Sigmoid colon (tissue), 7 donors: ENCODE data around the gene POLD2. TPM values are rescaled to one million over a fixed set of nuclear protein-coding genes. Genes with fewer than 3 reads are reported as not detected.
"Not testable (repeated sequence)": the region's sequence is repeated elsewhere in the genome, so short reads cannot be mapped to it uniquely, and the experiment has no call there.

Source experiments
- DNase-seq: peaks from one replicate; pipeline ENCODE4 v3.0.0-alpha.2; 2019
- H3K27ac ChIP-seq, 4 donors: fragments of 200-600 bp; sonication (generic); one replicate each; pipeline ENCODE4 v1.5.1; 2016 to 2019; ENCODE audit warnings: mild to moderate bottlenecking in 1 of 4
- H3K27me3 ChIP-seq, 3 donors: fragments of 200-600 bp; sonication (generic); one replicate each; pipeline ENCODE4 v1.5.1; 2019; ENCODE audit warnings: mild to moderate bottlenecking in 1 of 3
- H3K36me3 ChIP-seq, 4 donors: fragments of 200-600 bp; sonication (generic); one replicate each; pipeline ENCODE4 v1.5.1; 2016 to 2019
- H3K4me1 ChIP-seq, 4 donors: fragments of 200-600 bp; sonication (generic); one replicate each; pipeline ENCODE4 v1.5.1; 2017 to 2019
- H3K4me3 ChIP-seq, 4 donors: fragments of 200-600 bp; sonication (generic); one replicate each; pipeline ENCODE4 v1.5.1; 2017 to 2019; ENCODE audit warnings: mild to moderate bottlenecking in 2 of 4, moderate library complexity in 1 of 4
- H3K9me3 ChIP-seq, 4 donors: fragments of 200-600 bp in 3 of 4; sonication (generic) in 3 of 4; one replicate each; pipeline versions ENCODE4 v1.5.1 to v1.6.1; 2013 to 2019
- EP300 ChIP-seq, 4 donors: sonication (generic); formaldehyde crosslinking; IDR thresholded peaks; one replicate each; pipeline ENCODE4 v1.6.1; 2017; ENCODE audit warnings: antibody characterized with exemption in 4 of 4
- POLR2A ChIP-seq, 2 donors: fragments of 450-650 bp; IDR thresholded peaks; one replicate each; pipeline ENCODE4 v1.6.1; 2016; ENCODE audit warnings: antibody characterized with exemption in 2 of 2, mild to moderate bottlenecking in 2 of 2, moderate library complexity in 2 of 2
- POLR2AphosphoS5 ChIP-seq, 4 donors: sonication (generic); formaldehyde crosslinking; IDR thresholded peaks; one replicate each; pipeline ENCODE4 v1.6.1; 2017; ENCODE audit warnings: antibody characterized with exemption in 4 of 4
- WGBS, 2 donors: extraction: QIAGEN DNeasy Blood & Tissue Kit; methylation state at CpG; one replicate each; pipeline ENCODE4 v1.1.7; 2013; 5-methylcytosine and 5-hydroxymethylcytosine counted together
- intact Hi-C: fragments of 100-400 bp; cut with DNase I; formaldehyde crosslinking; loops from one replicate; pipeline ENCODE4 v1.15.1; 2023
- polyA plus RNA-seq, 3 donors: library from polyadenylated mRNA; stranded (reverse); fragments of 200-250 nt; gene quantifications; one replicate each; pipeline ENCODE4 v1.2.3, GENCODE V29; 2013
- total RNA-seq, 4 donors: library from RNA; depleted of rRNA; stranded (reverse); fragments of >200 nt; gene quantifications; one replicate each; pipeline ENCODE4 v1.1.0, GENCODE V29; 2016
- TF ChIP-seq, protein P1 (sequence below), 4 experiments: fragments of 450-650 bp in 3 of 4; fragments of 200-600 bp in 1 of 4; IDR thresholded peaks; one replicate each; pipeline ENCODE4 v1.5.1; 2016 to 2019; ENCODE audit warnings: antibody characterized with exemption in 4 of 4, mild to moderate bottlenecking in 3 of 4, moderate library complexity in 2 of 4
- donor health status: healthy with polysubstance abuse.
- donor health status: Bipolar disorder and iron deficiency.
- donor health status: healthy.

POLD2 gene
- total and polyA plus RNA-seq, 7 donors = 20.3 to 91.2 (median 35.4) TPM

DNA sequence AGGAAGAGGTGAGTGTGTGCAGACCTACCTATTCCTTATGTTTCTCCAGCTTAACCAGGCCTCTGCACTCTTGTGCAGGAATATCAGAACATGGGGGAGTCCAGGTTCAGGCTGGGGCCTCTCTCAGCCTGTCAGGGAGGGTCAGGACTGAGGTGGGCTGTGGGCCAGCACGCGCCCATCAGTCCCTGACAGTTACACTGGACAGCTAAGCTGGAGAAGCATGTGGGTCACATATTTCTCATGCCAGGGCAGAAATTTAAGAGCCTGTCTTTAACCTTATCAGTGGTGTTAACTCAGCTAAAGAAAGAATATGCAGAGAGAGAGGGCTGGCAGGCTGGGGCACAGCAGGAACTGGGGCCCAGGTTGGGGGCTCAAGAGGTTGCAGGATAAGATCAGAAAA is 8.7 kb upstream of the POLD2 start:
- WGBS, 2 donors = 84 to 93% methylated on average over 2 of the region's 2 CpGs
- no peak for DNase-seq
- TF ChIP-seq EP300 (IDR thresholded peaks at IDR 0.05) (no peak), POLR2AphosphoS5 (IDR thresholded peaks at IDR 0.05) (no peak)
- Histone ChIP-seq H3K36me3 (no peaks in the 10 kb centered on the region), H3K27me3 (no peaks in the 10 kb centered on the region), H3K27ac (no peak overlapping the region), H3K4me1 (no peaks in the 10 kb centered on the region), H3K4me3 (no peak overlapping the region), H3K9me3 (no peaks in the 10 kb centered on the region)
- intact Hi-C loops = no loop called here

DNA sequence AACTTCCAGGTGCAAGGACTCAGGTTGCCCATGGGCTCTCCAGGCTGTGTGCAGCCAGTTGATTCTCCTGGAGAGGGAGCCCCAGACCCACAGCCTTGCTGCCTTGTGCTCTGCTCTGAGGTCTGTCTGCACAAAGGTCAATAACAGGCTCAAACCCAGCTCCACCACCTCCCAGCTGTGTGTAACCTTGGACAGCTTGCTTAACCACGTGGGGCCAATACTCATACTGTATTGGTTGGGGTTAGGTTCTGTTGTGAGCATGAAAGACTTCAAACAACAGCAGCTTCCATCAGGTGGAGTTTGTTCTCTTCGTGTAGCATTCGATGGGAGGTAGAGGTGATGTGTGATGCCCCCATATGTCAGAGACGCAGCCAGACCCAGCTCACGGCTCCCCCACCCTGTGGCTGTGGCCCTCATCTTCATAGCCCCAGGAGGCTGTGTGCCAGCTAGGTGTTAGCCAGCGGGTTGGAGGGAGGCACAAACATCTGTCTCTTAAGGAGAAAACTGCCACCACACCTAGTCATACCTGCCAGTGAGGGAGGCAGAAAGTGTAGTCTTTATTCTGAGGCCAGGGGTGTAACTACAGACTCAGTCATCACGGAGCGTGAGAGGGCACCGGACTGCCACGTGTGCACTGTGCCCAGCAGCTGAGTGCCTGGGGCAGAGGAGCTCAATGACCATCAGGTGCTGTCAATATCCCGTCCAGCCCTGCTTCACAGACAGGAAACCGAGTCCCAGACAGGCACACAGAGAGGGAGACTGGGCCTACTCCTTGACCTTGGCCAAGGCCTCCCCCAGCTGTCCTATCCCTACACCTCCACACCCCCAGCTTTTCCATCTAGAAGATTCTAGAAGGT is 8.1 kb upstream of the POLD2 start:
- Histone ChIP-seq H3K4me3 (no peak overlapping the region), H3K27ac (no peak overlapping the region), H3K9me3 (no peaks in the 10 kb centered on the region), H3K4me1 (no peaks in the 10 kb centered on the region), H3K27me3 (no peaks in the 10 kb centered on the region), H3K36me3 (no peaks in the 10 kb centered on the region)
- 68 to 75% methylated on average over 12 of the region's 12 CpGs for WGBS, 2 donors
- DNase-seq = no peak
- intact Hi-C loops = no loop called here
- TF ChIP-seq, protein P1, sequence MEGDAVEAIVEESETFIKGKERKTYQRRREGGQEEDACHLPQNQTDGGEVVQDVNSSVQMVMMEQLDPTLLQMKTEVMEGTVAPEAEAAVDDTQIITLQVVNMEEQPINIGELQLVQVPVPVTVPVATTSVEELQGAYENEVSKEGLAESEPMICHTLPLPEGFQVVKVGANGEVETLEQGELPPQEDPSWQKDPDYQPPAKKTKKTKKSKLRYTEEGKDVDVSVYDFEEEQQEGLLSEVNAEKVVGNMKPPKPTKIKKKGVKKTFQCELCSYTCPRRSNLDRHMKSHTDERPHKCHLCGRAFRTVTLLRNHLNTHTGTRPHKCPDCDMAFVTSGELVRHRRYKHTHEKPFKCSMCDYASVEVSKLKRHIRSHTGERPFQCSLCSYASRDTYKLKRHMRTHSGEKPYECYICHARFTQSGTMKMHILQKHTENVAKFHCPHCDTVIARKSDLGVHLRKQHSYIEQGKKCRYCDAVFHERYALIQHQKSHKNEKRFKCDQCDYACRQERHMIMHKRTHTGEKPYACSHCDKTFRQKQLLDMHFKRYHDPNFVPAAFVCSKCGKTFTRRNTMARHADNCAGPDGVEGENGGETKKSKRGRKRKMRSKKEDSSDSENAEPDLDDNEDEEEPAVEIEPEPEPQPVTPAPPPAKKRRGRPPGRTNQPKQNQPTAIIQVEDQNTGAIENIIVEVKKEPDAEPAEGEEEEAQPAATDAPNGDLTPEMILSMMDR (IDR thresholded peaks at IDR 0.05) = no peak

DNA sequence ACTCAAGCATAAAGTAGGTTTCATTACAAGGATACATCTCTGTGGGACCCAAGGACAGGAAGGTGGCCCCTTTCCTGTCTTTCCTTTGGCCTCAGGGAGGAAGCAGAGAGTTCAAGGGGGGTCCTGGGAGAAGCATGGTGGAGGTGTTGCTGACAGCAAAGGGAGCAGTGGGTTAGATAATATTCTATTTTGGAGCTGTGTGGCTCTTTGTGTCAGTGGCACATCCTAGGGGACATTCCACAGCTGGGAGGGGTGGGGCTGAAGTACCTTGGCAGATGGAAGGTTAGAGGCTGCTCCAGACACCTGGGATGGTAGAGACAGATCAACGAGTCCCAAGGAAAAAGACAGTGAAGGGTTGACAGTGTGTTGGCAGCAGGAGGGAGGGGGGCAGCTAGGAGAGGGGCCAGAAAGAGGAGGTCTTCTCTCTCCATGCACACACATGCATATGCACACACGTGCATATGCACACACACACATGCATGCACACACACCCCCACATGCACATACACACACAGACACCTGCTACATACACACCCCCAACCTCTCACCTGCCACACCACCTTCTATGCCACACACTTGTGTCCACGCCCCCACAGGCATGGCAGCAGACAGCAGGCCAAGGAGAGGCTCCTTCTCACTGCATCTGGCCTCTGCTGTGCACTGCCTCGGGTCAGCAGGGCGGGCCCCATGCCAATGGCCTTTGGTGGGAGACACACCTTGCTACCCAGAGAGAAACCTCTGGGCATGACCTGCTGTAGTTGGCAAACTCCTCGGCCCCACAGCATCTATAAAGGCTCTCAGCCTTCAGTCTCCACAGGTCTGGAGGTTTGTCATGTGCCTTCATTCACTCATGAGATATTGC is 5.6 kb upstream of the POLD2 start:
- TF ChIP-seq, protein P1 (IDR thresholded peaks at IDR 0.05) = no peak
- no peak for TF ChIP-seq POLR2AphosphoS5 (IDR thresholded peaks at IDR 0.05)
- TF ChIP-seq POLR2A (IDR thresholded peaks at IDR 0.05) = no peak
- no peak for TF ChIP-seq EP300 (IDR thresholded peaks at IDR 0.05)
- H3K36me3 ChIP-seq = no peaks in the 10 kb centered on the region
- no peak overlapping the region for H3K4me3 ChIP-seq
- 72 to 74% methylated on average over 6 of the region's 6 CpGs for WGBS, 2 donors
- no peak overlapping the region for H3K27ac ChIP-seq
- intact Hi-C loops = no loop called here
- DNase-seq = no peak
- no peaks in the 10 kb centered on the region for H3K4me1 ChIP-seq
- H3K9me3 ChIP-seq = no peaks in the 10 kb centered on the region
- no peaks in the 10 kb centered on the region for H3K27me3 ChIP-seq

GRCh38 chr7:44127161-44127560 is 3.8 kb upstream of the POLD2 start:
- Histone ChIP-seq H3K4me3 (no peak overlapping the region), H3K36me3 (no peaks in the 10 kb centered on the region), H3K4me1 (peaks cover 0 to 9% (median 8%) of the 10 kb centered on the region in 4 donors), H3K9me3 (no peaks in the 10 kb centered on the region), H3K27ac (no peak overlapping the region), H3K27me3 (no peaks in the 10 kb centered on the region)
- DNase-seq = no peak
- intact Hi-C loops = no loop called here
- TF ChIP-seq POLR2AphosphoS5 (IDR thresholded peaks at IDR 0.05) = no peak
- no peak for TF ChIP-seq EP300 (IDR thresholded peaks at IDR 0.05)
- TF ChIP-seq, protein P1 (IDR thresholded peaks at IDR 0.05) = no peak
- no peak for TF ChIP-seq POLR2A (IDR thresholded peaks at IDR 0.05)

DNA sequence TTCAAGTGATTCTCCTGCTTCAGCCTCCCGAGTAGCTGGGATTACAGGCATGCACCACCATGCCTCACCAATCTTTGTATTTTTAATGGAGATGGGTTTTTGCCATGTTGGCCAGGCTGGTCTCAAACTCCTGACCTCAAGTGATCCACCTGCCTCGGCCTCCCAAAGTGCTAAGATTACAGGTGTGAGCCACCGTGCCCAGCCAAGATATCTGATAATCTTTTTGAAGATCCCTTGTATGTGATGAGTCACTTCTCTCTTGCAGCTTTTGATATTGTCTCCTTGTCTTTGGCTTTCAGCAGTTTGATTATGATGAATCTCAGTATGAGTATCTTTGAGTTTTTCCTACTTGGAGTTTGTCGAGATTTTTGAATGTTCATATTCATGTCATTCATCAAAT is 3.2 kb upstream of the POLD2 start:
- intact Hi-C loops = not testable (repeated sequence)

More for the DNA sequence above, 3.2 kb upstream of the POLD2 start:
- H3K4me3 ChIP-seq, H3K27ac ChIP-seq, DNase-seq, H3K27me3 ChIP-seq, H3K9me3 ChIP-seq, H3K36me3 ChIP-seq: not testable (repeated sequence)
- H3K4me1 ChIP-seq = peaks cover 0 to 14% (median 11%) of the 10 kb centered on the region in 4 donors
- WGBS, 2 donors = 92 to 93% methylated on average over 4 of the region's 4 CpGs
